GM15510 (cell line): ENCODE measurements around the gene PVR.

ENCODE experiments used
- POLR2A ChIP-seq: IDR thresholded peaks from 3 replicates; pipeline ENCODE4 v1.6.1; 2011; ENCODE audit warnings: borderline replicate concordance; ENCODE audit not compliant: insufficient read length; ENCODE audit errors: extremely low read depth

Gene PVR

DNA sequence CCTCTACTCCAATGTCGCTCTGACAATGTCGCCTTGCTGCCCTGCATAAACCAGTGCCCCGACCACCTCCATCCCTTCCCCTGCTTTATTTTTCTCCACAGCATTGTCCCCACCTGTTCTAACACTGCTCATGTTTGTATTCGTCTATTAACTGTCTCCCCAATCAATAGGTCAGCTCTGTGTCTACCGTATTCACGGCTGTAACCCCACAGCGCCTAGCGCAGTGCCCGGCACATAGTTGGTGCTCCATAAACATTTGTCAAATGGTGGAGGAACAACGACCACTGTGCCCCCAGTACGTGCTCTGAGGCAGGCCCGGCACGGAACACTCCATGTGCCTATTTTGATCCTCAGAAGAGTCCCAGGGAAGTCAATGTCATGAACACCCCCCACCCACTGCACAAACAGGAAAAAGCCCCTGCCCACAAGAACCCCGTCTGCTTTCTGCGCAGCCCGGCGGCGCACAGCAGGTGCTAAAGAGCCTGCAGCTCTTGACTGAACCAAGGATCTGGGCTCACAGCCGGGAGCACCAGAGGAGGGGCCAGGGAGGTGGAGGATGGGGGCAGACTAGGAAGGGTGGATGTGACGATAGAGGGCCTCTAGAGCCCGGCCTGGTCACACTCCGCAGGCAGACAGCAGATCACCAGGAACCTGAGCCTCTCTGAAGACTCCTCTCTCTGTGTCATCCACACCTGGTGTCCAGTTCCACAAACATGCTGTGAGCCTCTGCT, 53.4 kb downstream of the PVR start:
- no peak for TF ChIP-seq POLR2A

DNA sequence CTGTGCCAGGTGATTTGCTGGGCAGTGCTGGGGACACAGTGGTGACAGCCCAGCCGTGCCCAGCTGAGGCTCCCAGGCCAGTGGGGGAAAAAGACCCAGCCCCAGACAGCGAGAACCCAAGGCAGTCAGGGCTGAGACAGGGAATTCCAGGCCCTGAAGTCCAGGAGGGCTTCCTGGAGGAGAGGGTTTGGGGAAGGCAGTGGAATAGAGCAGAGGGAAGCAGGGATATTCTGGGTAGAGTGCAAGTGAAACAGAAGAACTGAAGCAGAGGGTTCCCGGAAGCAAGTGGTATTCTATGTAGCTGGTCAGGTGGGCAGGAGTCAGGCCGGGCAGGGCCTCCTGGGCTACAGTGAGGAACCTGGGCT, 53.9 kb downstream of the PVR start:
- no peak for TF ChIP-seq POLR2A

DNA sequence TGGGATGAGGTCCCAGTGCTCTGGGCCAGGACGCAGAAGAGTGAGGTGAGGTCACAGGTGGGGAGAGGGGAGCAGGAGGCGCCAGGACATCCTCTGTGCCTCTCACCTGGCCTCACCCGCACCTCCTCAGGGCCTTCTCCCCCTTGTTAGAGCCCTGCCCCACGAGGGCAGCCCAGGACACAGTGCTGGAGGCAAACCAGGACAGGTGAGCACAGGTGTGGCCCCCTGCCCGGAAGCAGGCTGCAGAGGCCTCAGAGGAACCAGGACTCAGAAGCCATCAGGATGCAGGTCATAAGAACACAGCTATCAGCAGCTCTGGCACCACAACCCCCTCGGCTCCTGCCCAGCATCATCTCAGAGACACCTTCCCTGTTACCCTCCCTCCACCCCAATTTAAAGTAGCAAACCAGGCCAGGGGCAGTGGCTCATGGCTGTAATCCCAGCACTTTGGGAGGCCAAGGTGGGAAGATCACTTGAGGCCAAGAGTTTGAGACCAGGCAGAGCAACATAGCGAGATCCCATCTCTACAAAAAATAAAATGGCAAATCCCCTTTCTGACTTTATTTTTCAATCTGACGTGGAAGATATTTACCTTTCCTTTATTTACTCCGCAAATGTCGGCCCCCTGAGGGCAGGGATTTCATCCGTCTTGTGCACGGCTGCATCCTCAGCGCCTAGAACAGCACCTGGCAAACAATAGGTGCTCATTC, 54.9 kb downstream of the PVR start, which contains the start of gene CEACAM16:
Gene CEACAM16, plus strand, starts transcription at position 660 of the 710 bp plus-strand sequence. CDS start 2,306 bp downstream, outside the sequence.
- no peak for TF ChIP-seq POLR2A

DNA sequence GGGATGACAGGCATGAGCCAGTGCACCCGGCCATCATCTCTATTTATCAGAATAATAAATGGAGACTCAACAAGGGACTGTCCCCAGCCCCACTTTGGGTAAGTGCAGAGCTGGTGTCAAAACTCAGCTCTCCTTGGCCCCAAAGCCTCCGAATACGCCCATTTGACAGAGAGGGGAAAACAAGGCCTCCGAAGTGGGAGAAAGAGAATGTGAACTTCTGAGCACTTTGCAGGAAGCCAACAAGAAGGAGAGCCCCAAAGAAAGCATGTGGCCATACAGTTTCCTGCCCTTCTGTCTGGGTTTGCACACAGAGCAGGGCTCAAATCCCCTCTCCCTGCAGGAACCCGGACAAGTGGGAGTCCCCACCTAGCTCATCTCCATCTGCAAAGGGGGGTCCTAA, 56.8 kb downstream of the PVR start:
- TF ChIP-seq POLR2A = no peak

DNA sequence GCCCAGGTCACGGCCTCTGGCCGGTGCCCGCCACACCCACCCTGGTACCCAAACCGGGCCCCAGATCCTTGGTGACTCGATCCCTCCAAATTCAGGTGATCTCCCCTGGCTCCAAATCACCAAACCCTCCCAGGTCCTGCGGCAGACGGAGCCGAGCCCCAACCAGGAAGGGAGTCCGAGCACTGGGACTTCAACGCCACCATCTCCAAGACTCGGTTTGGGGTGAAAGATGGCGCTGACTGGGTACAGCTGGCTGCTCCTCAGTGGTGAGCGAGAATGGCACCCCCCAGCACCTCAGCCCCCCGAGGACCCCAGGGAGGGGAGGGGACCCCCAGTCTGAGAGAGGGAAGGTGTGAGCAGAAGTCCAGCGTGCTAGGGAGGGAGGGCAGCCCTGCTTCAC, 57.5 kb downstream of the PVR start:
- TF ChIP-seq POLR2A = no peak

DNA sequence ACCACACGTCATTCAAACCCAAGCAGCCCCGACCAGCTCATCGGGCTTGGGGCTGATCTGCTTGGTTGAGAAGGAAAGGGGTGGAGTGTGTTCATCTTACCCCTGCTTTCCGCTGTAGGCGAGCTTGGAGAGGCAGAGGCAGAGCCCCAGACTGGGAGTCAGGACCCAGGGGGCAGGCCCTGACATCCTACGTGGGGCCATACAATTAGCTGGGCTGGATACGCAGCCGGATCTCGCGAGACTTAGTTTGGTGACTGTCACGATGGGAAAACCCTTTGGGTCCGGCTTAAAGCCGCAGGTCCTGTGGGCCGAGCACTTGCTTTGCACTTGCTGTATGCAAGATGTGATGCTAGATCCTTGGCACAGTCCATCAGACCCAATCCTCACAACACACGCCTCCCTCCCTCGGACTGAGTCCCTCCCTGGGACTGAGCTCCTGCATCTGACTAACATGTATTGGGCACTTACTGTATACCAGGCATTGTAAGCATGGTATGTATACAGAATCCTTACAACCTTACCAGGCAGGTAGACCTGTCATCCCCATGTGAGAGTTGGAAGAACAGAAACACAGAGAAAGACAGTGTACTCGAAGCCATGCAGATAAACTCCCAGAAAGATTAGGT, 59.0 kb downstream of the PVR start:
- TF ChIP-seq POLR2A = no peak

DNA sequence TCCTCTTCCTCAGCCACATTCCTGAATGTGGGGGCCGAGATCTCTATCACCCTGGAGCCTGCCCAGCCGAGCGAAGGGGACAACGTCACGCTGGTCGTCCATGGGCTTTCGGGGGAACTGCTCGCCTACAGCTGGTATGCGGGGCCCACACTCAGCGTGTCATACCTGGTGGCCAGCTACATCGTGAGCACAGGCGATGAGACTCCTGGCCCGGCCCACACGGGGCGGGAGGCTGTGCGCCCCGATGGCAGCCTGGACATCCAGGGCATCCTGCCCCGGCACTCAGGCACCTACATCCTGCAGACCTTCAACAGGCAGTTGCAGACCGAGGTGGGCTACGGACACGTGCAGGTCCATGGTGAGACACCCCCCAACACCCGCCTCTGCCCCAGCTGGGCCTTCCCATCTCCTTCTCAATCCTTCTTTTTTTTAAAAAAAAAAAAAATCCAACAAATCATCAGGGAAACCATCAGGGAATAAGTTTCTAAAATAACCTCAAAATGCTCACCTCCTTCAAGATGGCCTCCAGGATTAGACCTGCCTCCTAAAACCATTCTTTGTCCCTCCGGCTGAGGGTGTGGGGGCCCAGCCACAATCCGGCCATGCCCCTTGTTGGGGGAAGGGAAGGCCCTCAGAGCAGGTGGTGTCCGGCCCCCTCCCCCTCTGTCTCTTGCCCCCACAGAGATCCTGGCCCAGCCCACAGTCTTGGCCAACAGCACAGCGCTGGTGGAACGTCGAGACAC, 59.8 kb downstream of the PVR start:
- no peak for TF ChIP-seq POLR2A

DNA sequence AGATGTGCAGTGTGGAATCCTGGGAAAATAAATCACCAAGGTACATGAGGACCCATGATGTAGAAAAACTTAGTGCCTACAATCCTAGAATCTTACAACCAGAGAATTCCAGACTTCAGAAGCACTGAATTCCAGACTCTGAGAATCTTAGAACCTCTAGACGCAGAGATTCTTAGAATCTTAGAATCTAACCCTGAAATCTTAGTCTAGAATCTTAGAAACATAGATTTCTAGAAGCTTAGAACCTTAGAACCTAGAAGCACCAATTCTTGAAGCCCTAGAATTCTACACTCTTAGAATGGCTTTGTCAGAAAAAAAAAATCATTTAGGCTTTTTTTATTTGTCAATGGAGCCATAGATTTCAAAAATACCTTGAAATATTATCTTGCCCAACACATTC, 61.3 kb downstream of the PVR start:
- no peak for TF ChIP-seq POLR2A

DNA sequence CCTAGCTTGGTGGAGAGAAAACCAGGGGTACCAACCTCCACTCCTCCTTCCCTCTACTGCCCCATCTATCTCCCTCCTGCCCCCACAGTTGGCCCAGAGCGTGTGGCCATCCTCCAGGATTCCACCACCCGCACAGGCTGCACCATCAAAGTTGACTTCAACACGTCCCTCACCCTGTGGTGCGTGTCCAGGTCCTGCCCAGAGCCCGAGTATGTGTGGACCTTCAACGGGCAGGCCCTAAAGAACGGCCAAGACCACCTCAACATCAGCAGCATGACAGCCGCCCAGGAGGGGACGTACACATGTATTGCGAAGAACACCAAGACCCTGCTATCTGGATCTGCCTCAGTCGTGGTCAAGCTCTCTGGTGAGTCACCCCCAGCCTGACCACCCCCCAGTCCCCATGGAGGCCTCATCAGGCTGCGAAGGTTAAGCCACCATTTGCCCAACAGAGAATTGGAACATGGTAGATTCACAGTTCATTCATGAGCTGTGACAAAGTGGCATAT, 61.8 kb downstream of the PVR start:
- no peak for TF ChIP-seq POLR2A

DNA sequence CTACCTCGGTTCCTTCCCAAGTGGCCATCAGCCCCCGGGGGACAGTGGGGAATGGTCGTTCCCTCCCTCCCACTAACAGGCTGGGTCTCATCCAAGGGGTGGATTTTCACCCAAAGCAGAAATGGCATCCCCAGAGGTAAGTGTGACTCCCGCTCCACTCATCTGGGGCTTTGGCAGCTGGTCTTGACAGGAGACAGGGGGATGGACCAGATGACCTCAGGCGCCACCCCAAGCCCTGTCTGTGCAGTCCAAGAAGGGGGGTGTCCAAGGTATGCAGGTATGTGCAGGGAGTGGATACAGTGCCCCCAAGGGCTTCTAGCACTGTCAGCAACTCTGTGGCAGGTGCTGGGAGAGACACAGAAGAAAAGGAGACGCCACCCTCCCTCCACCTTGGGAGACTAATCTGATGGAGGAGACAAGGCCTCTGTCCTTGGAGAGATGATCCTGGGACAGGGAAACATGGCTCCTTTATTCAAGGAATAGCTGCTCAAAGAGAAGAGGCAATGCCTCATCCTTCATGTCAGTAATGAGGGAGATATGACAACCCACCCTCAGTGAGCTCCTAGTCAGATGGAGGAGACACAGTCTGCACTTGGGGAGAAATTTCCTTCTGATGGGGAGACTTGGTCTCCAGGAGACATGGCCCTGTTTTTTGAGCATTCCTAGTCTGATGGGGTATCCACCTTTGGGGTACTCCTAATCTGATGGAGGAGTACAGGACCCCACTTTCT, 63.0 kb downstream of the PVR start:
- no peak for TF ChIP-seq POLR2A

DNA sequence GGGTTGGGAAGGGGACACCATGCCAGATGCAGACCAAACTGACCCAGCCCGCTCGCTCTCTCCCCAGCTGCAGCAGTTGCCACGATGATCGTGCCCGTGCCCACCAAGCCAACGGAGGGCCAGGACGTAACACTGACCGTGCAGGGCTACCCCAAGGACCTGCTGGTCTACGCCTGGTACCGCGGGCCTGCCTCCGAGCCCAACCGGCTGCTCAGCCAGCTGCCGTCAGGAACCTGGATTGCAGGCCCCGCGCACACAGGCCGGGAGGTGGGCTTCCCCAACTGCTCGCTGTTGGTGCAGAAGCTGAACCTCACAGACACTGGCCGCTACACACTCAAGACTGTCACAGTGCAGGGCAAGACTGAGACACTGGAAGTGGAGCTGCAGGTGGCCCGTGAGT, 64.1 kb downstream of the PVR start:
- no peak for TF ChIP-seq POLR2A

DNA sequence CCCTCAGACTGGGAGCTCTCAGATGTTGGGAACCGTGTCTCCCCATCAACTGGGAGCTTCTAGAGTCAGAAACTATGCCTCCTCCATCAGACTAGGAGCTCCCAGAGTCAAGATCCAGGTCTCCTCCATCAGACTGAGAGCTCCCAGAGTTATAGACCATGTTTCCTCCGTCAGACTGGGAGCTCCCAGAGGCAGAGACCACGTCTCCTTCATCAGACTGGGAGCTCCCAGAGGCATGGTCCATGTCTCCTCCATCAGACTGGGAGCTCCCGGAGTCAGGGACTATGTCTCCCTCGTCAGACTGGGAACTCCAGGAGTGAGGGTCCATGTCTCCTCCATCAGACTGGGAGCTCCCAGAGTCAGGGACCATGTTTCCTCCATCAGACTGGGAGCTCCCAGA, 65.2 kb downstream of the PVR start:
- TF ChIP-seq POLR2A = no peak

DNA sequence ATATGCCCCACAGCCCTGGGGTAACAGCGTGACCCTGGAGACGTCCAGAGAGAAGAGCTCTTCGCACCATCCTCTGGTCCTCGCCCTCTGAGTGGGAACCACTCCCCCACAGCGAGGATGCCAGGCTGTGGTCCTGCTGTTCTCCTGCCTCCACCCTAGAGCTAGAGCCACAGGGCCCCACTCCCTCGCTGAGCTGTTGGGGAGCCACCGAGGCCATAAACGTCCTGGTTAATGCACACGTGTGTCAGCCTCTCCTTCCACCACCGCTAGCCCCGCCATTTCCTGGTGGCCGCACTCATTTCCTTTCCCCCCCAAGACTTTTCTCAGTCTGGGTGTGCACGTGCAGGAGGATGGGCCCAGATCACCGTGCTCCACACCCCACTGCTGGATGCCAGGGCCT, 66.8 kb downstream of the PVR start:
- TF ChIP-seq POLR2A = no peak

DNA sequence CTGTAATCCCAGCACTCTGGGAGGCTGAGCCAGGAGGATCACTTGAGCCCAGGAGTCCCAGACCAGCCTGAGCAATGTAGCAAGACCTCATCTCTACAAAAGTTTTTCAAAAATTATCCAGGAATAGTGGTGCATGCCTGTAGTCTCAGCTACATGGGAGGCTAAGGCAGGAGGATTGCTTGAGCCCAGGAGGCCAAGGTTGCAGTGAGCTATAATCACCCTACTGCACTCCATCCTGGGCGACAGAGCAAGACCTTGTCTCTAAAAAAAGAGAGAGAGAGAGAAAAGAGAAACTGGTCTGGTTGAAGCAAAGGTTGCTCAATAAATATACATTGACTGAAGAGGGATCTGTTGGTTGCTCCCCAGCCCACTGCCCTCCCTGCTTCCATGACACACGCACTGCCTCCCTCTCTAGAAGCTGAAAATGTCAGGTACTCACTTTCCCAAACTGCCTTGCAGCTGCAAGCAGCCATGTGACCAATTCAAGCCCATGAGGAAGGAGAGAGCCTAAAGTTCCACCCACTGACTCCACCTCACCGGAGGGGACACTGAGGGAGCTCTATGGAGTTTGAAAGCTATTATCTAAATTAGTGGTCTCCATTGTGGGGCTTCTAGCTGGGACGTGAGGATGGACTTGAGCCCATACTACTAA, 69.3 kb downstream of the PVR start:
- no peak for TF ChIP-seq POLR2A
